ENCODE measurements around the gene ADAM22. TPM values are rescaled to one million over a fixed set of nuclear protein-coding genes. Genes with fewer than 3 reads are reported as not detected.

ADAM22 gene
- total RNA-seq, 1 donor from 2014 or later, result 1.6 TPM

- Mint-ChIP-seq H3K4me3 (ENCODE audit: unreplicated experiment) (no peak overlapping the region), H3K4me1 (ENCODE audit: low read depth) (peaks cover 6% of the 10 kb centered on the region), H3K36me3 (ENCODE audit: low read depth) (peaks cover 41% of the 10 kb centered on the region), H3K9me3 (ENCODE audit: low read depth) (no peaks in the 10 kb centered on the region), H3K27ac (ENCODE audit: unreplicated experiment) (no peak overlapping the region), H3K27me3 (ENCODE audit: low read depth) (no peaks in the 10 kb centered on the region)
- no peak for TF ChIP-seq CTCF (IDR thresholded peaks at IDR 0.05)
- no peak for DNase-seq (ENCODE audit: low spot score)
Observed at GRCh38 chr7:88212918-88213317, 278.9 kb downstream of the ADAM22 start.

GRCh38 chr7:88214456-88214855 is 280.4 kb downstream of the ADAM22 start:
- Mint-ChIP-seq H3K36me3 (ENCODE audit: low read depth) (peaks cover 32% of the 10 kb centered on the region), H3K27ac (ENCODE audit: unreplicated experiment) (no peak overlapping the region), H3K4me1 (ENCODE audit: low read depth) (peaks cover 19% of the 10 kb centered on the region), H3K4me3 (ENCODE audit: unreplicated experiment) (no peak overlapping the region), H3K27me3 (ENCODE audit: low read depth) (no peaks in the 10 kb centered on the region), H3K9me3 (ENCODE audit: low read depth) (no peaks in the 10 kb centered on the region)
- TF ChIP-seq CTCF (IDR thresholded peaks at IDR 0.05), result no peak
- DNase-seq (ENCODE audit: low spot score), result no peak

GRCh38 chr7:88215295-88215694 is 281.2 kb downstream of the ADAM22 start:
- Mint-ChIP-seq H3K36me3 (ENCODE audit: low read depth) (peaks cover 25% of the 10 kb centered on the region), H3K4me1 (ENCODE audit: low read depth) (peaks cover 22% of the 10 kb centered on the region), H3K27me3 (ENCODE audit: low read depth) (no peaks in the 10 kb centered on the region), H3K9me3 (ENCODE audit: low read depth) (no peaks in the 10 kb centered on the region), H3K4me3 (ENCODE audit: unreplicated experiment) (no peak overlapping the region), H3K27ac (ENCODE audit: unreplicated experiment) (no peak overlapping the region)
- no peak for DNase-seq (ENCODE audit: low spot score)
- TF ChIP-seq CTCF (IDR thresholded peaks at IDR 0.05), result no peak

DNA sequence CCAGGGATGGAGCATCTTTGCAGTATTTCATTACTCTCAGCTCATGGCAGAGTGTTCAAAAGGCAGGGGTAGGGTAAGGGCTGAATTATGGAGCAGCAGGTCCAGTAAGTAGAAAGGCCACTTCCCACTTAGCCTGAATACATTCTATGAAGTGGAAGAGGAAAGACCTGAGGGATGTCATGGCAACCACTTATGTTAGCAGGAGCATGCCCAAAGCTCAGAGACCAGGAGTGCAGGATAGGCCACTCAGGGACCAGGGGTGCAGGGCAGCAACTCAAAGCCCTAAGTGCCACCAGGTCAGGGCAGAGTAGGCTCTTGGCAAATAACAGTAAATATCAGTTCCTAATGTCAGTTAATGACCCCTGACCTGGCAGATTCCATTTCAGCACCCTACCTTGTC is 282.2 kb downstream of the ADAM22 start:
- peaks cover 25% of the 10 kb centered on the region for H3K36me3 Mint-ChIP-seq (ENCODE audit: low read depth)
- H3K4me1 Mint-ChIP-seq (ENCODE audit: low read depth), result peaks cover 31% of the 10 kb centered on the region
- H3K4me3 Mint-ChIP-seq (ENCODE audit: unreplicated experiment), result no peak overlapping the region
- no peaks in the 10 kb centered on the region for H3K9me3 Mint-ChIP-seq (ENCODE audit: low read depth)
- no peak for TF ChIP-seq CTCF (IDR thresholded peaks at IDR 0.05)
- H3K27ac Mint-ChIP-seq (ENCODE audit: unreplicated experiment), result no peak overlapping the region
- H3K27me3 Mint-ChIP-seq (ENCODE audit: low read depth), result no peaks in the 10 kb centered on the region
- DNase-seq (ENCODE audit: low spot score), result no peak

GRCh38 chr7:88217675-88218428 is 283.8 kb downstream of the ADAM22 start:
- Mint-ChIP-seq H3K27ac (ENCODE audit: unreplicated experiment) (no peak overlapping the region), H3K9me3 (ENCODE audit: low read depth) (no peaks in the 10 kb centered on the region), H3K27me3 (ENCODE audit: low read depth) (no peaks in the 10 kb centered on the region), H3K4me1 (ENCODE audit: low read depth) (peaks cover 31% of the 10 kb centered on the region), H3K36me3 (ENCODE audit: low read depth) (peaks cover 23% of the 10 kb centered on the region), H3K4me3 (ENCODE audit: unreplicated experiment) (peak overlapping the region; percentile 82)
- no peak for DNase-seq (ENCODE audit: low spot score)
- no peak for TF ChIP-seq CTCF (IDR thresholded peaks at IDR 0.05)
